K562 (cell line): ENCODE measurements around the gene SPATS2. TPM values are rescaled to one million over a fixed set of nuclear protein-coding genes. Genes with fewer than 3 reads are reported as not detected.
A peak's percentile ranks its signal among the peaks of the same experiment; 100 is the strongest.

ENCODE experiments used
- ATAC-seq: fragments of 200-7000 bp; cut with Tn5 transposase; 3 replicates; pipeline ENCODE4 v1.9.1; 2020; ENCODE audit warnings: moderate library complexity
- BruUV-seq: library from RNA; stranded (reverse); fragments of 400-500 nt; replicated peaks from 2 replicates; lab custom pipeline; 2021; lab: Mats Ljungman, UMichigan
- CTCF ChIA-PET: fragments of 300-600 bp; formaldehyde crosslinking; extraction: SDS; loops from one replicate; lab custom pipeline; 2021; ENCODE audit warnings: low intra/inter-chr PET ratio; lab: Yijun Ruan, JAX
- POLR2A ChIA-PET: fragments of 300-600, 350-650 bp; sonication (Branson Sonifier 250); formaldehyde crosslinking; extraction: SDS; loops from one replicate; lab custom pipeline; 2021; ENCODE audit warnings: antibody characterized with exemption, inconsistent platforms; lab: Yijun Ruan, JAX
- DNase-seq, 4 experiments: peaks; one replicate each; pipeline versions ENCODE4 v3.0.0 to v3.0.0-alpha.2; 2011 to 2018; ENCODE audit warnings: low spot score in 3 of 4, mixed read lengths in 3 of 4; ENCODE audit errors: extremely low read depth in 1 of 4
- FAIRE-seq: peaks from 2 replicates; lab custom pipeline; 2011; peaks lifted over from hg19 to GRCh38; lab: Jason Lieb, UNC
- H2AFZ ChIP-seq: 2 replicates; pipeline ENCODE4 v1.6.0; 2011; ENCODE audit warnings: low read depth, low read length, control low read depth, inconsistent platforms
- H3K27ac ChIP-seq: fragments of 200-600 bp; 3 replicates; pipeline ENCODE4 v1.8.0; 2011; ENCODE audit warnings: low read depth, mild to moderate bottlenecking, control low read depth, inconsistent platforms, low read length, moderate library complexity, mixed read lengths; ENCODE audit errors: extremely low read depth
- H3K27me3 ChIP-seq, 2 experiments: fragments of 300-600 bp in 1 of 2; 2 replicates in 1 of 2; 3 replicates in 1 of 2; pipeline versions ENCODE4 v1.6.0 to v1.8.0; 2011; ENCODE audit warnings: inconsistent platforms in 2 of 2, low read length in 2 of 2, mild to moderate bottlenecking in 1 of 2, mixed read lengths in 1 of 2, moderate library complexity in 1 of 2; ENCODE audit not compliant: control insufficient read depth in 2 of 2, insufficient read depth in 2 of 2
- H3K36me3 ChIP-seq: fragments of 300-600 bp; 3 replicates; pipeline ENCODE4 v1.8.0; 2011; ENCODE audit warnings: mild to moderate bottlenecking, low read length, inconsistent platforms; ENCODE audit not compliant: control insufficient read depth, insufficient read depth
- H3K4me1 ChIP-seq, 2 experiments: fragments of 200-600 bp in 1 of 2; replicated peaks in 1 of 2; 2 replicates in 1 of 2; 3 replicates in 1 of 2; pipeline versions ENCODE4 v1.5.1 to v1.8.0; 2011; ENCODE audit warnings: inconsistent platforms in 2 of 2, low read length in 2 of 2, mild to moderate bottlenecking in 1 of 2, mixed read lengths in 1 of 2, moderate library complexity in 1 of 2; ENCODE audit not compliant: control insufficient read depth in 2 of 2, insufficient read depth in 2 of 2
- H3K4me2 ChIP-seq: 2 replicates; pipeline ENCODE4 v1.6.1; 2011; ENCODE audit warnings: low read length, control low read depth, inconsistent platforms, mixed read lengths; ENCODE audit not compliant: insufficient read depth
- H3K4me3 ChIP-seq: fragments of 200-600 bp; sonication (generic), shearing (Covaris generic); 2 replicates; pipeline ENCODE4 v1.5.1; 2016; ENCODE audit warnings: control low read depth, inconsistent platforms
- H3K79me2 ChIP-seq: fragments of 200-600 bp; 3 replicates; pipeline ENCODE4 v1.8.0; 2011; ENCODE audit warnings: low read length, inconsistent platforms; ENCODE audit not compliant: control insufficient read depth, insufficient read depth
- H3K9ac ChIP-seq, 2 experiments: 2 replicates each; pipeline versions ENCODE4 v1.6.0 to v1.6.1; 2011; ENCODE audit warnings: low read depth in 2 of 2, low read length in 2 of 2, control low read depth in 1 of 2, inconsistent platforms in 1 of 2, mild to moderate bottlenecking in 1 of 2, mixed read lengths in 1 of 2; ENCODE audit not compliant: insufficient read depth in 1 of 2
- H3K9me1 ChIP-seq: one replicate; pipeline ENCODE4 v1.6.0; 2011; ENCODE audit warnings: inconsistent platforms, mild to moderate bottlenecking, low read length, moderate library complexity; ENCODE audit not compliant: control insufficient read depth, insufficient read depth
- H3K9me3 ChIP-seq: replicated peaks from 2 replicates; pipeline ENCODE4 v1.5.1; 2011; ENCODE audit warnings: low read depth, low read length, inconsistent platforms; ENCODE audit not compliant: control insufficient read depth, insufficient read depth
- H4K20me1 ChIP-seq: replicated peaks from 2 replicates; pipeline ENCODE4 v1.6.1; 2011; ENCODE audit warnings: low read length, inconsistent platforms, mixed read lengths; ENCODE audit not compliant: control insufficient read depth, insufficient read depth
- ATF3 ChIP-seq, 2 experiments: fragments of 450-650 bp in 1 of 2; sonication (generic) in 1 of 2; formaldehyde crosslinking in 1 of 2; IDR thresholded peaks in 1 of 2; conservative IDR thresholded peaks in 1 of 2; 2 replicates each; pipeline versions ENCODE4 v1.6.1 to v1.8.1; 2016 to 2023; ENCODE audit warnings: mild to moderate bottlenecking in 2 of 2, moderate library complexity in 2 of 2, inconsistent platforms in 1 of 2, missing genetic modification reagents in 1 of 2
- CXXC5 ChIP-seq: fragments of 250-450 bp; sonication (Bioruptor Pico); IDR thresholded peaks from 2 replicates; pipeline ENCODE4 v1.8.0; 2022; ENCODE audit warnings: inconsistent platforms, mild to moderate bottlenecking, moderate library complexity
- GABPB2 ChIP-seq: fragments of 250-450 bp; sonication (Bioruptor Pico); conservative IDR thresholded peaks from 2 replicates; pipeline ENCODE4 v1.5.1; 2021; ENCODE audit warnings: mild to moderate bottlenecking
- GTF2F1 ChIP-seq: IDR thresholded peaks from 2 replicates; pipeline ENCODE4 v1.6.1; 2011; ENCODE audit warnings: low read depth, low read length, improper control_type of control experiment
- HMGXB4 ChIP-seq: sonication (generic); formaldehyde crosslinking; IDR thresholded peaks from 2 replicates; pipeline ENCODE4 v1.8.1; 2023; ENCODE audit warnings: mild to moderate bottlenecking, missing genetic modification reagents
- NFIC ChIP-seq: fragments of 450-650 bp; IDR thresholded peaks from 2 replicates; pipeline ENCODE4 v1.6.1; 2017; ENCODE audit warnings: mild to moderate bottlenecking, inconsistent platforms
- SMAD2 ChIP-seq: fragments of 150-350 bp; IDR thresholded peaks from 2 replicates; pipeline ENCODE4 v1.6.1; 2014; ENCODE audit warnings: low read depth, mild to moderate bottlenecking, low read length
- SMARCA4 ChIP-seq: fragments of 450-650 bp; IDR thresholded peaks from 2 replicates; pipeline ENCODE4 v1.6.1; 2016
- TBL1XR1 ChIP-seq, 2 experiments: IDR thresholded peaks; 2 replicates each; pipeline ENCODE4 v1.6.1; 2012; ENCODE audit warnings: improper control_type of control experiment in 2 of 2, low read length in 2 of 2, mild to moderate bottlenecking in 1 of 2
- YBX1 ChIP-seq: fragments of 450-650 bp; IDR thresholded peaks from 2 replicates; pipeline ENCODE4 v1.7.1; 2016; ENCODE audit warnings: mild to moderate bottlenecking
- ZBTB1 ChIP-seq: sonication (generic); formaldehyde crosslinking; IDR thresholded peaks from 2 replicates; pipeline ENCODE4 v1.8.1; 2023; ENCODE audit warnings: missing genetic modification reagents, low read depth, mild to moderate bottlenecking, borderline replicate concordance
- ZFP30 ChIP-seq: fragments of 250-450 bp; sonication (Bioruptor Pico); IDR thresholded peaks from 2 replicates; pipeline ENCODE4 v1.8.0; 2022; ENCODE audit warnings: moderate library complexity, mild to moderate bottlenecking, inconsistent platforms, borderline replicate concordance
- ZNF3 ChIP-seq: fragments of 250-450 bp; sonication (Bioruptor Pico); IDR thresholded peaks from 2 replicates; pipeline ENCODE4 v1.5.0; 2021; ENCODE audit warnings: mild to moderate bottlenecking, moderate library complexity
- WGBS: fragments of 100-300 bp; shearing (Covaris generic); methylation state at CpG from one replicate; pipeline ENCODE4 v1.1.6; 2016; ENCODE audit warnings: low coverage, mixed read lengths; ENCODE audit not compliant: insufficient coverage; ENCODE audit errors: missing lambda C conversion rate; 5-methylcytosine and 5-hydroxymethylcytosine counted together
- in situ Hi-C: fragments of 300-500 bp; cut with MboI; formaldehyde crosslinking; loops from 4 replicates; pipeline ENCODE4 v1.15.0; 2018; ENCODE audit warnings: inconsistent platforms, mixed read lengths
- intact Hi-C: fragments of 100-400 bp; cut with micrococcal nuclease; formaldehyde crosslinking; loops from 2 replicates; pipeline ENCODE4 v1.14.2; 2022
- polyA plus RNA-seq, 8 experiments: library from polyadenylated mRNA; depleted of rRNA in 4 of 8; stranded (reverse) in 5 of 8; unstranded in 3 of 8; fragments of >200 nt; fragmentation: Nextera tagmentation in 2 of 8; fragmentation: Illumina TruSeq in 1 of 8; extraction: Ambion mirVana in 2 of 8; extraction: Trizol in 1 of 8; gene quantifications; 2 replicates each; pipeline versions ENCODE4 v1.2.1 to v1.2.3, GENCODE V29; 2011 to 2014; ENCODE audit warnings: inconsistent platforms in 1 of 8, missing spikeins in 1 of 8
- total RNA-seq, 7 experiments: library from RNA; depleted of rRNA in 6 of 7; stranded (reverse); fragments of >200 nt in 6 of 7; fragmentation: Illumina TruSeq in 2 of 7; extraction: Trizol in 2 of 7; gene quantifications; 2 replicates each; pipeline versions ENCODE4 v1.2.1 to v1.2.3, GENCODE V29; 2011 to 2021; ENCODE audit warnings: low replicate concordance in 1 of 7

SPATS2 gene
- total and polyA plus RNA-seq, 9 of the 15 experiments (the other 6 are each of a cell fraction or from before 2014, with no cell fraction given): 5.4 to 48.2 (median 17.5) TPM

DNA sequence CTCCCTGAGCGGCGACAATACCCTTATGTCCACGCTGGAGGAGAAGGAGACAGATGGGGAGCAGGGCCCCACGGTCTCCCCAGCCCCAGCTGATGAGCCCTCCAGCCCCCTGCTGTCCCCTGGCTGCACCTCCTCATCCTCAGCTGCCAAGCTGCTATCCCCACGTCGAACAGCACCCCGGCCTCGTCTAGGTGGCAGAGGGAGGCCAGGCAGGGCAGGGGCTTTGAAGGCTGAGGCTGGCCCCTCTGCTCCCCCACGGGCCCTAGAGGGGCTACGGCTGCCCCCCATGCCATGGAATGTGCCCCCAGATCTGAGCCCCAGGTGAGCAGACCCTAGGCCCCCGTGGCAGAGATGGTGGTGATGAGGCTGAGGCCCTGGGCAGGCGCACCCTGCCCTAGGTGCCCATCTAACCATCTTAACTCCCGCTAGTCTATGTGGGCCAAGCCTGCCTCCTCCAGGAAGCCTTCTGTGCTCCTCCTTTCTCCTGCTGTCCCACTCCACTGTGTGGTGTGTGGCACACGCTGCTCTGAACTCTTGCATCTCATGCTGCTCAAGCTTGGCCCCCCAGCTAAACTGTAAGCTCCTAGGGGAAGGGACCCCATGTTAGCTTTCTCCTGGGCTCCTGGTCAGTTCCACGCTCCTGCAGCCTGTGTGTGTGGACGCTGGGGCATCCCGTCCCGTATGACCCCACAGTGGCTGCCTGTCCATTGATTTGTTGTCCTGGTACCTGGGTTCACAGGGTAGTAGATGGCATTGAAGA, 188.5 kb downstream of the SPATS2 start (continued):
- TF ChIP-seq ATF3 (IDR thresholded peaks at IDR 0.05) (no peak), ATF3 (CRISPR knock-in tag; conservative IDR thresholded peaks at IDR 0.05) (no peak)

GRCh38 chr12:49556391-49557186, 189.3 kb downstream of the SPATS2 start:
- BruUV-seq: no TSS peak
- Histone ChIP-seq H3K79me2 (no peaks in the 10 kb centered on the region), H3K4me3 (no peak overlapping the region), H3K27me3 (peaks cover 0 to 16% of the 10 kb centered on the region in 2 experiments; a peak in 3 of 5 replicates), H3K9me1 (no peaks in the 10 kb centered on the region), H3K4me2 (no peak overlapping the region), H3K9ac (peak overlapping the region in 1 of 2 experiments; percentile 51; a peak in 1 of 4 replicates), H3K4me1 (peaks cover 0 to 20% of the 10 kb centered on the region in 2 experiments; a peak in 2 of 5 replicates), H4K20me1 (0 out of 2 replicates have a peak, but pooled peaks cover 3% of the 10 kb centered on the region), H3K36me3 (peaks cover 47% of the 10 kb centered on the region; the same call in 2 of the 3 replicates), H3K9me3 (no peaks in the 10 kb centered on the region)
- intact Hi-C loops (no loop called here), in situ Hi-C loops (no loop called here)
- no peak for ATAC-seq
- DNase-seq: no peak
- CTCF ChIA-PET: no interaction called here
- POLR2A ChIA-PET: interaction anchor here (0.6 to 1.4 kb wide), 6 partner anchors 9 to 20 kb away, joined by 3 to 4 read pairs (median 3); no protein-coding TSS in a partner anchor
- 78% methylated on average over 12 of the region's 12 CpGs for WGBS
- TF ChIP-seq NFIC (no peak), SMARCA4 (no peak), SMAD2 (no peak), YBX1 (no peak), CXXC5 (CRISPR knock-in tag) (no peak), ZNF3 (CRISPR knock-in tag) (no peak), GABPB2 (CRISPR knock-in tag) (no peak), TBL1XR1 (IDR thresholded peaks at IDR 0.05; ENCODE audit: low read length in 2 of 2) (no peak), ZBTB1 (CRISPR knock-in tag) (no peak), ZFP30 (no peak), GTF2F1 (no peak), HMGXB4 (no peak)
- TF ChIP-seq, all 486 proteins: peak for 0
- H2AFZ ChIP-seq: no peak overlapping the region
- no peak for FAIRE-seq
- H3K27ac ChIP-seq: no peak overlapping the region
